Endothelial cell of umbilical vein (primary cell): Measurements from ENCODE around the gene ZNF792. TPM values are rescaled to one million over a fixed set of nuclear protein-coding genes. Genes with fewer than 3 reads are reported as not detected.
"Not testable (repeated sequence)": the region's sequence is repeated elsewhere in the genome, so short reads cannot be mapped to it uniquely, and the experiment has no call there.

Experiments
- BruUV-seq: library from RNA; stranded (reverse); fragments of 400-500 nt; replicated peaks from 2 replicates; lab custom pipeline; 2021; lab: Mats Ljungman, UMichigan
- CTCF ChIA-PET: fragments of 300-600, 350-600 bp; sonication (Branson Sonifier 250); formaldehyde crosslinking; loops from one replicate; lab custom pipeline; 2021; ENCODE audit warnings: antibody characterized with exemption, inconsistent platforms; lab: Charles Lee
- POLR2A ChIA-PET: fragments of 300-600, 350-600 bp; sonication (Branson Sonifier 250); formaldehyde crosslinking; loops from one replicate; lab custom pipeline; 2021; ENCODE audit warnings: antibody characterized with exemption, inconsistent platforms; lab: Charles Lee
- DNase-seq: peaks from one replicate; pipeline ENCODE4 v3.0.0-alpha.2; 2011; ENCODE audit warnings: low read depth, low spot score
- FAIRE-seq: peaks from 2 replicates; lab custom pipeline; 2011; peaks lifted over from hg19 to GRCh38; lab: Jason Lieb, UNC
- H2AFZ ChIP-seq: 2 replicates; pipeline ENCODE4 v1.6.0; 2012; ENCODE audit warnings: low read depth, low read length, control low read depth, inconsistent platforms
- H3K27ac ChIP-seq: 2 replicates; pipeline ENCODE4 v1.5.1; 2011; ENCODE audit warnings: low read depth, mild to moderate bottlenecking, control low read depth, low read length, moderate library complexity; ENCODE audit not compliant: insufficient read depth
- H3K27me3 ChIP-seq, 2 experiments: 2 replicates each; pipeline versions ENCODE4 v1.6.0 to v1.6.1; 2011; ENCODE audit warnings: low read length in 2 of 2, mixed read lengths in 1 of 2; ENCODE audit not compliant: control insufficient read depth in 2 of 2, insufficient read depth in 2 of 2
- H3K36me3 ChIP-seq, 2 experiments: 2 replicates in 1 of 2; 3 replicates in 1 of 2; pipeline ENCODE4 v1.5.1; 2011; ENCODE audit warnings: low read length in 2 of 2, mild to moderate bottlenecking in 1 of 2, moderate library complexity in 1 of 2; ENCODE audit not compliant: control insufficient read depth in 2 of 2, insufficient read depth in 2 of 2; ENCODE audit errors: extremely low read depth in 1 of 2
- H3K4me1 ChIP-seq: 3 replicates; pipeline ENCODE4 v1.5.1; 2011; ENCODE audit warnings: mild to moderate bottlenecking, low read length; ENCODE audit not compliant: control insufficient read depth, insufficient read depth; ENCODE audit errors: extremely low read depth
- H3K4me2 ChIP-seq: 2 replicates; pipeline ENCODE4 v1.6.1; 2011; ENCODE audit warnings: low read length, control low read depth, mixed read lengths; ENCODE audit not compliant: insufficient read depth
- H3K4me3 ChIP-seq, 3 experiments: fragments of 200-600 bp in 1 of 3; sonication (generic), shearing (Covaris generic) in 1 of 3; replicated peaks in 1 of 3; 2 replicates each; pipeline ENCODE4 v1.5.1; 2011 to 2016; ENCODE audit warnings: control low read depth in 3 of 3, low read length in 3 of 3, mild to moderate bottlenecking in 2 of 3, inconsistent platforms in 1 of 3, low read depth in 1 of 3, moderate library complexity in 1 of 3; ENCODE audit not compliant: insufficient read depth in 1 of 3
- H3K79me2 ChIP-seq: 2 replicates; pipeline ENCODE4 v1.6.0; 2012; ENCODE audit warnings: low read length, inconsistent platforms; ENCODE audit not compliant: control insufficient read depth, insufficient read depth
- H3K9ac ChIP-seq: replicated peaks from 2 replicates; pipeline ENCODE3; 2011; ENCODE audit warnings: low read length, control low read depth; ENCODE audit not compliant: insufficient read depth; ENCODE audit errors: extremely low read depth
- H3K9me1 ChIP-seq: replicated peaks from 3 replicates; pipeline ENCODE4 v1.6.0; 2011; ENCODE audit warnings: mild to moderate bottlenecking, low read length; ENCODE audit not compliant: control insufficient read depth, insufficient read depth; ENCODE audit errors: extremely low read depth
- H3K9me3 ChIP-seq: replicated peaks from 2 replicates; pipeline ENCODE4 v1.5.1; 2012; ENCODE audit warnings: low read length, inconsistent platforms; ENCODE audit not compliant: control insufficient read depth, insufficient read depth
- H4K20me1 ChIP-seq: replicated peaks from 2 replicates; pipeline ENCODE3; 2011; ENCODE audit warnings: mild to moderate bottlenecking, low read length; ENCODE audit not compliant: control insufficient read depth, insufficient read depth; ENCODE audit errors: extremely low read depth
- EZH2 ChIP-seq: IDR thresholded peaks from 2 replicates; pipeline ENCODE4 v1.6.1; 2012; ENCODE audit warnings: borderline replicate concordance, low read depth, mild to moderate bottlenecking, moderate library complexity, low read length, inconsistent platforms; ENCODE audit not compliant: severe bottlenecking
- FOS ChIP-seq: IDR thresholded peaks from 2 replicates; pipeline ENCODE4 v1.6.1; 2011; ENCODE audit warnings: mild to moderate bottlenecking, low read length, moderate library complexity, borderline replicate concordance; ENCODE audit not compliant: insufficient read depth
- GATA2 ChIP-seq: IDR thresholded peaks from 2 replicates; pipeline ENCODE4 v1.7.0; 2011; ENCODE audit warnings: low read depth, mild to moderate bottlenecking, moderate library complexity, mixed read lengths, low read length; ENCODE audit not compliant: insufficient read length, insufficient read depth
- JUN ChIP-seq: IDR thresholded peaks from 2 replicates; pipeline ENCODE4 v1.6.1; 2011; ENCODE audit warnings: borderline replicate concordance, low read depth; ENCODE audit not compliant: insufficient read length, insufficient read depth
- MYC ChIP-seq: IDR thresholded peaks from one replicate; pipeline ENCODE4 v1.6.1; 2011; ENCODE audit warnings: mild to moderate bottlenecking, low read depth, low read length
- POLR2A ChIP-seq: IDR thresholded peaks from 2 replicates; pipeline ENCODE4 v1.6.1; 2012; ENCODE audit warnings: low read depth, mild to moderate bottlenecking, control low read depth, low read length
- POLR2AphosphoS5 ChIP-seq: IDR thresholded peaks from 2 replicates; pipeline ENCODE4 v1.6.1; 2012; ENCODE audit warnings: low read depth, mild to moderate bottlenecking, control low read depth, low read length, moderate library complexity; ENCODE audit not compliant: insufficient read depth
- dilution Hi-C: fragments of 300-500 bp; cut with MboI; formaldehyde crosslinking; loops from one replicate; pipeline ENCODE4 v1.15.0; 2019; ENCODE audit warnings: low sequenced_read_pairs; ENCODE audit not compliant: extremely low pct_ligation_motif_present
- intact Hi-C: fragments of 100-400 bp; cut with micrococcal nuclease; formaldehyde crosslinking; loops from one replicate; pipeline ENCODE4 v1.10.0; 2022
- polyA plus RNA-seq, 4 experiments: library from polyadenylated mRNA; depleted of rRNA in 3 of 4; stranded (reverse) in 3 of 4; unstranded in 1 of 4; fragments of >200 nt; gene quantifications; 2 replicates each; pipeline versions ENCODE4 v1.2.1 to v1.2.3, GENCODE V29; 2011 to 2012; ENCODE audit warnings: missing spikeins in 1 of 4
- total RNA-seq: library from RNA; stranded (reverse); gene quantifications from 2 replicates; pipeline ENCODE4 v1.2.3, GENCODE V29; 2021
- TF ChIP-seq, protein P1 (sequence below), 2 donors: IDR thresholded peaks; 1 replicate in 1 of 2; 2 replicates in 1 of 2; pipeline ENCODE4 v1.5.1; 2011; ENCODE audit warnings: low read length in 2 of 2, mild to moderate bottlenecking in 2 of 2, moderate library complexity in 2 of 2, control low read depth in 1 of 2, inconsistent platforms in 1 of 2, low read depth in 1 of 2; ENCODE audit not compliant: insufficient read depth in 1 of 2; ENCODE audit errors: extremely low read depth in 1 of 2
- TF ChIP-seq, protein P2 (sequence below): IDR thresholded peaks from 2 replicates; pipeline ENCODE4 v1.6.1; 2011; ENCODE audit not compliant: insufficient read depth, insufficient read length

The ZNF792 gene
- total and polyA plus RNA-seq, 2 donors (not counting 3 experiments of a cell fraction or from before 2014, with no cell fraction given), result 11.3 to 19.8 TPM

DNA sequence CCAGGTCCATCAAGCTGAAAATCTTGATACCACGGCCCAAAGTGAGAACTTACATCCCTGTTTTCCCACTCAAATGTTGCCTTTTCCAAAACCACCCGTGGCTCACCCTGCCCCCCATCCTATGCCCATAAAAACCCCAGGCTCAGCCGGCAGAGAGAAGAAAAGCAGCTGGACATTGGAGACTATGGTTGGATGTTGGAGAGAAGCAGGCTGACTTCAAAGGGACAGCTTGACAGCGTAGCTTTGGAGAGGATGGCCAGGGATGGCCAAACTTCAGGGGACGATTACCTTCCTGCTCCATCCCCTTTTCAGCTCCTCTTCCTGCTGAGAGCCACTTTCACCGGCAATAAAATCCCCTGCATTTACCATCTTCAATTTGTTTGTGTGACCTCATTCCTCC is 3.5 kb upstream of the ZNF792 start:
- H2AFZ ChIP-seq, result no peak overlapping the region
- H3K9me1 ChIP-seq, result no peaks in the 10 kb centered on the region
- no peak overlapping the region for H3K4me3 ChIP-seq
- no peaks in the 10 kb centered on the region for H3K36me3 ChIP-seq
- no peak for FAIRE-seq
- CTCF ChIA-PET, result interaction anchor here (1.0 to 1.2 kb wide), 4 partner anchors 35 to 77 kb away, joined by 3 read pairs; no protein-coding TSS in a partner anchor
- DNase-seq, result no peak
- H3K4me2 ChIP-seq, result no peak overlapping the region
- dilution Hi-C loops, result no loop called here
- H3K27ac ChIP-seq, result no peak overlapping the region
- POLR2A ChIA-PET, result no interaction called here
- H4K20me1 ChIP-seq, result no peaks in the 10 kb centered on the region
- no peaks in the 10 kb centered on the region for H3K4me1 ChIP-seq
- no TSS peak for BruUV-seq
- peaks cover 6% of the 10 kb centered on the region for H3K79me2 ChIP-seq
- H3K9me3 ChIP-seq, result no peaks in the 10 kb centered on the region
- H3K27me3 ChIP-seq, result no peaks in the 10 kb centered on the region
- intact Hi-C loops, result no loop called here
- H3K9ac ChIP-seq, result no peak overlapping the region
- TF ChIP-seq, protein P1, sequence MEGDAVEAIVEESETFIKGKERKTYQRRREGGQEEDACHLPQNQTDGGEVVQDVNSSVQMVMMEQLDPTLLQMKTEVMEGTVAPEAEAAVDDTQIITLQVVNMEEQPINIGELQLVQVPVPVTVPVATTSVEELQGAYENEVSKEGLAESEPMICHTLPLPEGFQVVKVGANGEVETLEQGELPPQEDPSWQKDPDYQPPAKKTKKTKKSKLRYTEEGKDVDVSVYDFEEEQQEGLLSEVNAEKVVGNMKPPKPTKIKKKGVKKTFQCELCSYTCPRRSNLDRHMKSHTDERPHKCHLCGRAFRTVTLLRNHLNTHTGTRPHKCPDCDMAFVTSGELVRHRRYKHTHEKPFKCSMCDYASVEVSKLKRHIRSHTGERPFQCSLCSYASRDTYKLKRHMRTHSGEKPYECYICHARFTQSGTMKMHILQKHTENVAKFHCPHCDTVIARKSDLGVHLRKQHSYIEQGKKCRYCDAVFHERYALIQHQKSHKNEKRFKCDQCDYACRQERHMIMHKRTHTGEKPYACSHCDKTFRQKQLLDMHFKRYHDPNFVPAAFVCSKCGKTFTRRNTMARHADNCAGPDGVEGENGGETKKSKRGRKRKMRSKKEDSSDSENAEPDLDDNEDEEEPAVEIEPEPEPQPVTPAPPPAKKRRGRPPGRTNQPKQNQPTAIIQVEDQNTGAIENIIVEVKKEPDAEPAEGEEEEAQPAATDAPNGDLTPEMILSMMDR (IDR thresholded peaks at IDR 0.05; ENCODE audit: extremely low read depth in 1 of 2, insufficient read depth in 1 of 2, low read depth in 1 of 2, low read length in 2 of 2), result no peak
- TF ChIP-seq MYC, result no peak
- no peak for TF ChIP-seq POLR2AphosphoS5
- TF ChIP-seq GATA2, result no peak
- TF ChIP-seq JUN, result no peak
- TF ChIP-seq FOS, result no peak
- TF ChIP-seq POLR2A, result no peak
- TF ChIP-seq, protein P2, sequence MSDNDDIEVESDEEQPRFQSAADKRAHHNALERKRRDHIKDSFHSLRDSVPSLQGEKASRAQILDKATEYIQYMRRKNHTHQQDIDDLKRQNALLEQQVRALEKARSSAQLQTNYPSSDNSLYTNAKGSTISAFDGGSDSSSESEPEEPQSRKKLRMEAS, result no peak
- no peak for TF ChIP-seq EZH2

DNA sequence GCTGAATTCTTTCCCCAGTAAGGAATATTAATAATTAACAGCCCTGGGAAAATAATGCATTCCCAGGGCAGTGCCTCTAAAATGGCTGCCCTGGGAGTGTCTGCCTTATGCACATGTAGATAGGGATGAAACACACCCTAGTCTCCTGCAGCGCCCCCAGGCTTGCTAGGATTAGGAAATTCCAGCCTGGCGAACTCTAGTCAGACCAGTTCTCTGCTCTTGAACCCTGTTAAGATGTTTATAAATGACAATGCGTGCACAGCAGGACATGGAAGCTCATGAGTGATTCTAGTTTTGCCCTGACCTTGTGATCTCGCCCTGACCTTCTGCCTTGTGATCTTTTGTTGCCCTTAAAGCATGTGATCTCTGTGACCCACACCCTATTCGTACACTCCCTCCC is 1.5 kb upstream of the ZNF792 start:
- CTCF ChIA-PET, FAIRE-seq, H3K4me2 ChIP-seq, H3K4me3 ChIP-seq, H2AFZ ChIP-seq, DNase-seq, H3K9ac ChIP-seq, POLR2A ChIA-PET, dilution Hi-C loops, intact Hi-C loops, H3K36me3 ChIP-seq, H3K9me3 ChIP-seq, BruUV-seq, H3K9me1 ChIP-seq, H3K27me3 ChIP-seq, H3K27ac ChIP-seq, H4K20me1 ChIP-seq: not testable (repeated sequence)
- H3K79me2 ChIP-seq, result peaks cover 22% of the 10 kb centered on the region
- H3K4me1 ChIP-seq, result peaks cover 13% of the 10 kb centered on the region
